K562 (cell line): ENCODE measurements around the gene PRDX2. TPM values are rescaled to one million over a fixed set of nuclear protein-coding genes. Genes with fewer than 3 reads are reported as not detected.

Experiments
- ATAC-seq: fragments of 200-7000 bp; cut with Tn5 transposase; 3 replicates; pipeline ENCODE4 v1.9.1; 2020; ENCODE audit warnings: moderate library complexity
- BruUV-seq: library from RNA; stranded (reverse); fragments of 400-500 nt; replicated peaks from 2 replicates; lab custom pipeline; 2021; lab: Mats Ljungman, UMichigan
- CTCF ChIA-PET: fragments of 300-600 bp; formaldehyde crosslinking; extraction: SDS; loops from one replicate; lab custom pipeline; 2021; ENCODE audit warnings: low intra/inter-chr PET ratio; lab: Yijun Ruan, JAX
- POLR2A ChIA-PET: fragments of 300-600, 350-650 bp; sonication (Branson Sonifier 250); formaldehyde crosslinking; extraction: SDS; loops from one replicate; lab custom pipeline; 2021; ENCODE audit warnings: antibody characterized with exemption, inconsistent platforms; lab: Yijun Ruan, JAX
- DNase-seq, 4 experiments: peaks; one replicate each; pipeline versions ENCODE4 v3.0.0 to v3.0.0-alpha.2; 2011 to 2018; ENCODE audit warnings: low spot score in 3 of 4, mixed read lengths in 3 of 4; ENCODE audit errors: extremely low read depth in 1 of 4
- FAIRE-seq: peaks from 2 replicates; lab custom pipeline; 2011; peaks lifted over from hg19 to GRCh38; lab: Jason Lieb, UNC
- H2AFZ ChIP-seq: 2 replicates; pipeline ENCODE4 v1.6.0; 2011; ENCODE audit warnings: low read depth, low read length, control low read depth, inconsistent platforms
- H3K27ac ChIP-seq: fragments of 200-600 bp; 3 replicates; pipeline ENCODE4 v1.8.0; 2011; ENCODE audit warnings: low read depth, mild to moderate bottlenecking, control low read depth, inconsistent platforms, low read length, moderate library complexity, mixed read lengths; ENCODE audit errors: extremely low read depth
- H3K27me3 ChIP-seq, 2 experiments: fragments of 300-600 bp in 1 of 2; 2 replicates in 1 of 2; 3 replicates in 1 of 2; pipeline versions ENCODE4 v1.6.0 to v1.8.0; 2011; ENCODE audit warnings: inconsistent platforms in 2 of 2, low read length in 2 of 2, mild to moderate bottlenecking in 1 of 2, mixed read lengths in 1 of 2, moderate library complexity in 1 of 2; ENCODE audit not compliant: control insufficient read depth in 2 of 2, insufficient read depth in 2 of 2
- H3K36me3 ChIP-seq: fragments of 300-600 bp; 3 replicates; pipeline ENCODE4 v1.8.0; 2011; ENCODE audit warnings: mild to moderate bottlenecking, low read length, inconsistent platforms; ENCODE audit not compliant: control insufficient read depth, insufficient read depth
- H3K4me1 ChIP-seq, 2 experiments: fragments of 200-600 bp in 1 of 2; replicated peaks in 1 of 2; 2 replicates in 1 of 2; 3 replicates in 1 of 2; pipeline versions ENCODE4 v1.5.1 to v1.8.0; 2011; ENCODE audit warnings: inconsistent platforms in 2 of 2, low read length in 2 of 2, mild to moderate bottlenecking in 1 of 2, mixed read lengths in 1 of 2, moderate library complexity in 1 of 2; ENCODE audit not compliant: control insufficient read depth in 2 of 2, insufficient read depth in 2 of 2
- H3K4me2 ChIP-seq: 2 replicates; pipeline ENCODE4 v1.6.1; 2011; ENCODE audit warnings: low read length, control low read depth, inconsistent platforms, mixed read lengths; ENCODE audit not compliant: insufficient read depth
- H3K4me3 ChIP-seq: fragments of 200-600 bp; sonication (generic), shearing (Covaris generic); 2 replicates; pipeline ENCODE4 v1.5.1; 2016; ENCODE audit warnings: control low read depth, inconsistent platforms
- H3K79me2 ChIP-seq: fragments of 200-600 bp; 3 replicates; pipeline ENCODE4 v1.8.0; 2011; ENCODE audit warnings: low read length, inconsistent platforms; ENCODE audit not compliant: control insufficient read depth, insufficient read depth
- H3K9ac ChIP-seq, 2 experiments: 2 replicates each; pipeline versions ENCODE4 v1.6.0 to v1.6.1; 2011; ENCODE audit warnings: low read depth in 2 of 2, low read length in 2 of 2, control low read depth in 1 of 2, inconsistent platforms in 1 of 2, mild to moderate bottlenecking in 1 of 2, mixed read lengths in 1 of 2; ENCODE audit not compliant: insufficient read depth in 1 of 2
- H3K9me1 ChIP-seq: one replicate; pipeline ENCODE4 v1.6.0; 2011; ENCODE audit warnings: inconsistent platforms, mild to moderate bottlenecking, low read length, moderate library complexity; ENCODE audit not compliant: control insufficient read depth, insufficient read depth
- H3K9me3 ChIP-seq: replicated peaks from 2 replicates; pipeline ENCODE4 v1.5.1; 2011; ENCODE audit warnings: low read depth, low read length, inconsistent platforms; ENCODE audit not compliant: control insufficient read depth, insufficient read depth
- H4K20me1 ChIP-seq: replicated peaks from 2 replicates; pipeline ENCODE4 v1.6.1; 2011; ENCODE audit warnings: low read length, inconsistent platforms, mixed read lengths; ENCODE audit not compliant: control insufficient read depth, insufficient read depth
- CHD2 ChIP-seq: IDR thresholded peaks from 2 replicates; pipeline ENCODE4 v1.6.1; 2011; ENCODE audit warnings: low read depth, low read length
- ETS1 ChIP-seq: conservative IDR thresholded peaks from 2 replicates; pipeline ENCODE4 v1.6.1; 2011; ENCODE audit warnings: low read depth, mild to moderate bottlenecking, low read length; ENCODE audit not compliant: control insufficient read depth
- ETV1 ChIP-seq: fragments of 450-650 bp; conservative IDR thresholded peaks from 2 replicates; pipeline ENCODE4 v1.6.1; 2016; ENCODE audit warnings: missing genetic modification characterization, control low read depth, low read depth, missing compliant biosample characterization
- FIP1L1 ChIP-seq: fragments of 200-400 bp; formaldehyde crosslinking; IDR thresholded peaks from 2 replicates; pipeline ENCODE4 v1.6.1; 2018; ENCODE audit warnings: mild to moderate bottlenecking, low read depth, low read length; ENCODE audit not compliant: poor library complexity, severe bottlenecking
- FOSL1 ChIP-seq: fragments of 200-800 bp; sonication (Bioruptor generic); conservative IDR thresholded peaks from 2 replicates; pipeline ENCODE4 v1.6.1; 2016; ENCODE audit warnings: missing genetic modification characterization, missing compliant biosample characterization
- FOXA3 ChIP-seq, 2 experiments: fragments of 450-650 bp in 1 of 2; sonication (generic) in 1 of 2; formaldehyde crosslinking; IDR thresholded peaks in 1 of 2; conservative IDR thresholded peaks in 1 of 2; 2 replicates each; pipeline versions ENCODE4 v1.4.0 to v1.8.0; 2020 to 2022; ENCODE audit warnings: mild to moderate bottlenecking in 2 of 2, missing genetic modification reagents in 1 of 2
- HLTF ChIP-seq: fragments of 450-650 bp; IDR thresholded peaks from 2 replicates; pipeline ENCODE4 v1.6.1; 2016
- MEIS2 ChIP-seq: fragments of 450-650 bp; IDR thresholded peaks from 2 replicates; pipeline ENCODE4 v1.6.1; 2014; ENCODE audit warnings: mild to moderate bottlenecking; ENCODE audit not compliant: partially characterized antibody
- NBN ChIP-seq: fragments of 450-650 bp; IDR thresholded peaks from 2 replicates; pipeline ENCODE4 v1.6.1; 2016; ENCODE audit warnings: low read depth, mild to moderate bottlenecking
- RAD21 ChIP-seq, 2 experiments: fragments of 250-450 bp in 1 of 2; fragments of 450-650 bp in 1 of 2; sonication (Bioruptor Pico) in 1 of 2; formaldehyde crosslinking in 1 of 2; IDR thresholded peaks in 1 of 2; conservative IDR thresholded peaks in 1 of 2; 2 replicates each; pipeline versions ENCODE4 v1.4.0 to v1.8.0; 2020 to 2022; ENCODE audit warnings: mild to moderate bottlenecking in 2 of 2, moderate library complexity in 1 of 2
- SMARCE1 ChIP-seq: fragments of 450-650 bp; IDR thresholded peaks from 2 replicates; pipeline ENCODE4 v1.7.1; 2016; ENCODE audit warnings: mild to moderate bottlenecking
- SOX6 ChIP-seq: fragments of 450-650 bp; IDR thresholded peaks from 2 replicates; pipeline ENCODE4 v1.6.1; 2014; ENCODE audit warnings: mild to moderate bottlenecking
- SP1 ChIP-seq: sonication (generic); formaldehyde crosslinking; IDR thresholded peaks from 2 replicates; pipeline ENCODE4 v1.8.1; 2022; ENCODE audit warnings: mild to moderate bottlenecking, missing genetic modification reagents
- SRSF1 ChIP-seq: fragments of 200-400 bp; formaldehyde crosslinking; IDR thresholded peaks from 2 replicates; pipeline ENCODE4 v1.6.1; 2017; ENCODE audit warnings: mild to moderate bottlenecking, low read depth, low read length, moderate library complexity
- TRIM24 ChIP-seq, 2 experiments: fragments of 450-650 bp; IDR thresholded peaks; 2 replicates each; pipeline ENCODE4 v1.6.1; 2016
- ZC3H8 ChIP-seq: fragments of 450-650 bp; IDR thresholded peaks from 2 replicates; pipeline ENCODE4 v1.6.1; 2017
- ZKSCAN3 ChIP-seq: fragments of 250-450 bp; sonication (Bioruptor Pico); IDR thresholded peaks from 2 replicates; pipeline ENCODE4 v1.4.0; 2020
- ZNF639 ChIP-seq, 2 experiments: fragments of 200-800 bp in 1 of 2; sonication (Bioruptor generic) in 1 of 2; sonication (generic) in 1 of 2; formaldehyde crosslinking in 1 of 2; IDR thresholded peaks in 1 of 2; conservative IDR thresholded peaks in 1 of 2; 2 replicates each; pipeline versions ENCODE4 v1.5.0 to v1.6.1; 2016 to 2020; ENCODE audit warnings: missing compliant biosample characterization in 1 of 2, missing genetic modification characterization in 1 of 2, missing genetic modification reagents in 1 of 2
- WGBS: fragments of 100-300 bp; shearing (Covaris generic); methylation state at CpG from one replicate; pipeline ENCODE4 v1.1.6; 2016; ENCODE audit warnings: low coverage, mixed read lengths; ENCODE audit not compliant: insufficient coverage; ENCODE audit errors: missing lambda C conversion rate; 5-methylcytosine and 5-hydroxymethylcytosine counted together
- in situ Hi-C: fragments of 300-500 bp; cut with MboI; formaldehyde crosslinking; loops from 4 replicates; pipeline ENCODE4 v1.15.0; 2018; ENCODE audit warnings: inconsistent platforms, mixed read lengths
- intact Hi-C: fragments of 100-400 bp; cut with micrococcal nuclease; formaldehyde crosslinking; loops from 2 replicates; pipeline ENCODE4 v1.14.2; 2022
- polyA plus RNA-seq, 8 experiments: library from polyadenylated mRNA; depleted of rRNA in 4 of 8; stranded (reverse) in 5 of 8; unstranded in 3 of 8; fragments of >200 nt; fragmentation: Nextera tagmentation in 2 of 8; fragmentation: Illumina TruSeq in 1 of 8; extraction: Ambion mirVana in 2 of 8; extraction: Trizol in 1 of 8; gene quantifications; 2 replicates each; pipeline versions ENCODE4 v1.2.1 to v1.2.3, GENCODE V29; 2011 to 2014; ENCODE audit warnings: inconsistent platforms in 1 of 8, missing spikeins in 1 of 8
- total RNA-seq, 7 experiments: library from RNA; depleted of rRNA in 6 of 7; stranded (reverse); fragments of >200 nt in 6 of 7; fragmentation: Illumina TruSeq in 2 of 7; extraction: Trizol in 2 of 7; gene quantifications; 2 replicates each; pipeline versions ENCODE4 v1.2.1 to v1.2.3, GENCODE V29; 2011 to 2021; ENCODE audit warnings: low replicate concordance in 1 of 7

Gene PRDX2
- total and polyA plus RNA-seq, 9 of the 15 experiments (the other 6 are each of a cell fraction or from before 2014, with no cell fraction given): 206 to 1,183 (median 415) TPM

- Histone ChIP-seq H3K4me2 (peak overlapping the region; percentile 60), H3K27ac (peak overlapping the region; percentile 11; the same call in 2 of the 3 replicates), H3K36me3 (no peaks in the 10 kb centered on the region), H3K27me3 (no peaks in the 10 kb centered on the region), H3K4me3 (0 out of 2 replicates have a peak overlapping the region, but pooled peaks have one; percentile 10), H3K9ac (peak overlapping the region in 1 of 2 experiments; percentile 72; a peak in 2 of 4 replicates), H3K9me1 (peaks cover 3% of the 10 kb centered on the region), H2AFZ (peak overlapping the region; percentile 93), H4K20me1 (no peaks in the 10 kb centered on the region; the same call in 1 of the 2 replicates), H3K9me3 (no peaks in the 10 kb centered on the region), H3K79me2 (no peaks in the 10 kb centered on the region), H3K4me1 (peaks cover 4 to 22% of the 10 kb centered on the region in 2 experiments; a peak in 3 of 5 replicates)
- in situ Hi-C loops: no loop called here
- 3% methylated on average over 30 of the region's 46 CpGs for WGBS
- FAIRE-seq (peak; percentile 82), ATAC-seq (peak; percentile 90), DNase-seq (peak; percentile 76 to 93 (median 88))
- CTCF ChIA-PET: interaction anchor here (0.6 kb wide), 1 partner anchor 1661 kb away, joined by 3 read pairs; no protein-coding TSS in a partner anchor
- POLR2A ChIA-PET: no interaction called here
- intact Hi-C loops: no loop called here
- no TSS peak for BruUV-seq
- 0 out of 4 replicates have a peak, but pooled peaks of 1 of the 2 experiments have one; percentile 12 for TF ChIP-seq FOXA3 (CRISPR knock-in tag; conservative IDR thresholded peaks at IDR 0.05 in 1 of 2, IDR thresholded peaks at IDR 0.05 in 1 of 2)
- TF ChIP-seq ETS1: no peak
- TF ChIP-seq SP1 (CRISPR knock-in tag): peak; percentile 71
- no peak for TF ChIP-seq SRSF1
- TF ChIP-seq ETV1 (tag): no peak
- TF ChIP-seq SMARCE1: 0 out of 2 replicates have a peak, but pooled peaks have one; percentile 27
- peak in 1 of 2 experiments; percentile 85; a peak in 2 of 4 replicates for TF ChIP-seq TRIM24 (IDR thresholded peaks at IDR 0.05)
- peak; percentile 76 for TF ChIP-seq NBN
- TF ChIP-seq MEIS2: peak; percentile 38
- no peak for TF ChIP-seq ZC3H8
- TF ChIP-seq RAD21 (CRISPR knock-in tag; conservative IDR thresholded peaks at IDR 0.05 in 1 of 2, IDR thresholded peaks at IDR 0.05 in 1 of 2): 0 out of 4 replicates have a peak, but pooled peaks of 1 of the 2 experiments have one; percentile 16
- no peak for TF ChIP-seq ZNF639 (CRISPR knock-in tag; conservative IDR thresholded peaks at IDR 0.05 in 1 of 2, IDR thresholded peaks at IDR 0.05 in 1 of 2)
- TF ChIP-seq ZKSCAN3 (CRISPR knock-in tag): no peak
- no peak for TF ChIP-seq SOX6
- peak; percentile 48; the same call in 1 of the 2 replicates for TF ChIP-seq HLTF
- no peak for TF ChIP-seq FIP1L1
- TF ChIP-seq FOSL1 (tag): peak; percentile 78
- no peak for TF ChIP-seq CHD2
Measured at GRCh38 chr19:12825254-12826131, 23.9 kb upstream of the PRDX2 start.
